ENCODE measurements around the gene AHRR. TPM values are rescaled to one million over a fixed set of nuclear protein-coding genes. Genes with fewer than 3 reads are reported as not detected.

The AHRR gene
- total and polyA plus RNA-seq, 2 of the 4 experiments (the other 2 are of a cell fraction) = 15.6 to 37.1 TPM

- TF ChIP-seq FOS (IDR thresholded peaks at IDR 0.05; ENCODE audit: low read depth, low read length) = no peak
These were observed 154.7 kb downstream of the AHRR start (continued) for GRCh38 chr5:476102-476813.

GRCh38 chr5:476814-477175 lies 155.3 kb downstream of the AHRR start:
- Histone ChIP-seq H3K4ac (ENCODE audit: low read depth, low read length) (no peak overlapping the region), H3K27me3 (ENCODE audit: control insufficient read depth, insufficient read depth, low read length) (no peaks in the 10 kb centered on the region), H2BK20ac (ENCODE audit: low read depth, low read length) (no peak overlapping the region), H3K9me3 (ENCODE audit: control insufficient read depth, insufficient read depth, low read length) (no peaks in the 10 kb centered on the region), H3K27ac (ENCODE audit: insufficient read depth, low read length) (no peak overlapping the region), H4K8ac (ENCODE audit: low read depth in 2 of 2, low read length in 2 of 2) (no peak overlapping the region), H3K9ac (ENCODE audit: low read depth, low read length) (no peak overlapping the region), H2AK5ac (ENCODE audit: low read depth, low read length) (no peak overlapping the region), H2AK9ac (replicated peaks; ENCODE audit: low read depth, low read length, poor library complexity) (no peak overlapping the region), H3K18ac (ENCODE audit: low read depth, low read length) (no peak overlapping the region), H4K20me1 (ENCODE audit: insufficient read depth, low read length) (no peaks in the 10 kb centered on the region; the same call in 1 of the 2 replicates), H3K14ac (replicated peaks; ENCODE audit: low read depth, low read length) (no peak overlapping the region), H3K4me1 (ENCODE audit: control insufficient read depth, insufficient read depth, low read length) (peaks cover 7% of the 10 kb centered on the region; the same call in 1 of the 2 replicates), H3K56ac (ENCODE audit: extremely low read depth, insufficient read depth, low read length) (no peak overlapping the region), H3K4me3 (ENCODE audit: insufficient read depth, low read depth, low read length) (no peak overlapping the region), H2BK5ac (ENCODE audit: low read depth, low read length, poor library complexity, severe bottlenecking) (no peak overlapping the region), H3K4me2 (ENCODE audit: low read depth, low read length) (no peak overlapping the region), H3K79me1 (ENCODE audit: low read depth in 1 of 2, low read length in 2 of 2) (peaks cover 6 to 12% of the 10 kb centered on the region in 2 experiments), H2AFZ (replicated peaks; ENCODE audit: low read length, poor library complexity) (no peak overlapping the region), H3K9me1 (ENCODE audit: insufficient read depth, low read length) (peaks cover 3% of the 10 kb centered on the region), H4K91ac (ENCODE audit: insufficient read depth, low read depth, low read length) (no peak overlapping the region), H2BK15ac (ENCODE audit: low read depth, low read length) (no peak overlapping the region), H2BK120ac (ENCODE audit: low read depth, low read length) (no peak overlapping the region), H3K36me3 (ENCODE audit: control insufficient read depth, insufficient read depth, low read length) (no peaks in the 10 kb centered on the region), H4K5ac (ENCODE audit: low read depth, low read length) (no peak overlapping the region), H3K23ac (ENCODE audit: low read depth, low read length) (no peak overlapping the region)
- intact Hi-C loops (cut with micrococcal nuclease) (loop anchor here (10.0 kb wide), 1 partner anchor 428 kb away; no protein-coding TSS in a partner anchor), in situ Hi-C loops (cut with MboI; ENCODE audit: low sequenced_read_pairs) (no loop called here), dilution Hi-C loops (cut with HindIII; ENCODE audit: low sequenced_read_pairs, unreplicated experiment) (no loop called here)
- 67% methylated on average over 3 of the region's 9 CpGs; no CpG with 5 or more reads in 1 of the 2 experiments for WGBS, 2 experiments (ENCODE audit: extremely low coverage in 2 of 2, insufficient read length in 1 of 2)
- BruUV-seq (replicated peaks) = no TSS peak
- TF ChIP-seq NFE2L2 (IDR thresholded peaks at IDR 0.05; ENCODE audit: low read depth, low read length) (no peak), SMC3 (IDR thresholded peaks at IDR 0.05; ENCODE audit: low read depth, low read length) (no peak), FOS (IDR thresholded peaks at IDR 0.05; ENCODE audit: low read depth, low read length) (no peak), BHLHE40 (IDR thresholded peaks at IDR 0.05; ENCODE audit: low read depth, low read length) (no peak), RAD21 (IDR thresholded peaks at IDR 0.05; ENCODE audit: low read length) (no peak)
- TF ChIP-seq, protein P1, sequence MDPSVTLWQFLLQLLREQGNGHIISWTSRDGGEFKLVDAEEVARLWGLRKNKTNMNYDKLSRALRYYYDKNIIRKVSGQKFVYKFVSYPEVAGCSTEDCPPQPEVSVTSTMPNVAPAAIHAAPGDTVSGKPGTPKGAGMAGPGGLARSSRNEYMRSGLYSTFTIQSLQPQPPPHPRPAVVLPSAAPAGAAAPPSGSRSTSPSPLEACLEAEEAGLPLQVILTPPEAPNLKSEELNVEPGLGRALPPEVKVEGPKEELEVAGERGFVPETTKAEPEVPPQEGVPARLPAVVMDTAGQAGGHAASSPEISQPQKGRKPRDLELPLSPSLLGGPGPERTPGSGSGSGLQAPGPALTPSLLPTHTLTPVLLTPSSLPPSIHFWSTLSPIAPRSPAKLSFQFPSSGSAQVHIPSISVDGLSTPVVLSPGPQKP (IDR thresholded peaks at IDR 0.05; ENCODE audit: borderline replicate concordance, low read depth, low read length) = no peak
- CTCF ChIA-PET = no interaction called here
- ATAC-seq (ENCODE audit: low read depth) (no peak), DNase-seq (no peak)
- POLR2A ChIA-PET (ENCODE audit: unreplicated experiment) = no interaction called here
